ENCODE measurements around the gene ZNF593OS. TPM values are rescaled to one million over a fixed set of nuclear protein-coding genes. Genes with fewer than 3 reads are reported as not detected.

The ZNF593OS gene
- total RNA-seq, 1 experiment from 2014 or later: not detected

DNA sequence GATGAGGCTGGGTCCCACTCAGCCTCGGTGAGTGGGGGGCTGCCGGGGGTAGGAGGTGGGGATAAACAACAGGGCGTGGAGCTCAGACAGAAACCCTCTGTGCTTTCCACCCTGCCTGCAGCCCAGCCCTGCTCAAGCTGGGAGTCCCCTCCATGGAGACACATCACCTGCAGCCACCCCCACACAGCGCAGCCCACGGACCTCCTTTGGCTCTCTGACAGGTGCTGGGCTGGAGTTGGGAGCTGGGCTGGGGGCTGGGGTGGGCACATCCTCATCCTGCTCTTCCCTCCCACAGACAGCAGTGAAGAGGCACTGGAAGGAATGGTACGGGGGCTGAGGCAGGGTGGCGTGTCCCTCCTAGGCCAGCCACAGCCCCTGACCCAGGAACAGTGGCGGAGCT lies 16.8 kb upstream of the ZNF593OS start:
- Histone ChIP-seq H2BK15ac (ENCODE audit: low read depth, low read length) (no peak overlapping the region), H2AK5ac (ENCODE audit: insufficient read length, low read length) (no peak overlapping the region), H3K27me3 (ENCODE audit: insufficient read depth, low read length) (no peaks in the 10 kb centered on the region), H2BK5ac (ENCODE audit: insufficient read length, low read length) (no peak overlapping the region), H3K18ac (ENCODE audit: insufficient read length, low read depth, low read length) (no peak overlapping the region), H3K23ac (ENCODE audit: insufficient read length, low read depth, low read length) (no peak overlapping the region), H3T11ph (ENCODE audit: low read length) (no peak overlapping the region), H3K79me2 (ENCODE audit: insufficient read depth, low read length) (no peaks in the 10 kb centered on the region), H3K4me1 (ENCODE audit: insufficient read depth, low read length) (no peaks in the 10 kb centered on the region), H3K9me3 (ENCODE audit: control insufficient read depth, low read depth, low read length) (no peaks in the 10 kb centered on the region), H2BK120ac (ENCODE audit: low read depth, low read length, poor library complexity, severe bottlenecking) (no peak overlapping the region), H3K27ac (ENCODE audit: insufficient read length, low read depth, low read length) (no peak overlapping the region), H3K4ac (ENCODE audit: low read depth, low read length) (no peak overlapping the region), H3K23me2 (ENCODE audit: insufficient read length, low read depth, low read length, poor library complexity, severe bottlenecking) (no peaks in the 10 kb centered on the region), H3K56ac (ENCODE audit: insufficient read length, low read depth, low read length) (no peak overlapping the region), H2AFZ (ENCODE audit: low read length) (no peak overlapping the region), H3K4me2 (ENCODE audit: insufficient read depth, insufficient read length, low read length) (no peak overlapping the region), H3K9ac (ENCODE audit: extremely low read depth, insufficient read length, low read length) (no peak overlapping the region), H3K14ac (ENCODE audit: insufficient read depth, low read length) (no peak overlapping the region), H2BK12ac (ENCODE audit: insufficient read length, low read depth, low read length) (no peak overlapping the region), H4K8ac (replicated peaks; ENCODE audit: insufficient read length, low read depth, low read length) (no peak overlapping the region), H4K5ac (ENCODE audit: insufficient read length, low read depth, low read length) (no peak overlapping the region), H4K20me1 (ENCODE audit: control insufficient read depth, insufficient read depth, insufficient read length) (no peaks in the 10 kb centered on the region), H2BK20ac (ENCODE audit: low read depth, low read length, poor library complexity, severe bottlenecking) (no peak overlapping the region), H4K91ac (ENCODE audit: insufficient read length, low read depth, low read length) (no peak overlapping the region), H3K79me1 (ENCODE audit: insufficient read depth, low read depth, low read length, poor library complexity, severe bottlenecking) (no peaks in the 10 kb centered on the region)
- Mint-ChIP-seq H3K27ac (no peak overlapping the region), H3K4me3 (no peak overlapping the region), H3K9me3 (no peaks in the 10 kb centered on the region), H3K4me1 (peaks cover 13 to 19% of the 10 kb centered on the region in 2 experiments), H3K36me3 (ENCODE audit: insufficient read depth in 1 of 3, low read depth in 3 of 3) (peaks cover 5 to 33% (median 11%) of the 10 kb centered on the region in 3 experiments; a peak in 5 of 7 replicates), H3K27me3 (ENCODE audit: low read depth) (peaks cover 2% of the 10 kb centered on the region; the same call in 1 of the 2 replicates)
- no CpG with 5 or more reads among the region's 8 CpGs for WGBS (ENCODE audit: extremely low coverage, insufficient read length, low lambda C conversion rate)
- no peak for DNase-seq
- TF ChIP-seq, protein P1, sequence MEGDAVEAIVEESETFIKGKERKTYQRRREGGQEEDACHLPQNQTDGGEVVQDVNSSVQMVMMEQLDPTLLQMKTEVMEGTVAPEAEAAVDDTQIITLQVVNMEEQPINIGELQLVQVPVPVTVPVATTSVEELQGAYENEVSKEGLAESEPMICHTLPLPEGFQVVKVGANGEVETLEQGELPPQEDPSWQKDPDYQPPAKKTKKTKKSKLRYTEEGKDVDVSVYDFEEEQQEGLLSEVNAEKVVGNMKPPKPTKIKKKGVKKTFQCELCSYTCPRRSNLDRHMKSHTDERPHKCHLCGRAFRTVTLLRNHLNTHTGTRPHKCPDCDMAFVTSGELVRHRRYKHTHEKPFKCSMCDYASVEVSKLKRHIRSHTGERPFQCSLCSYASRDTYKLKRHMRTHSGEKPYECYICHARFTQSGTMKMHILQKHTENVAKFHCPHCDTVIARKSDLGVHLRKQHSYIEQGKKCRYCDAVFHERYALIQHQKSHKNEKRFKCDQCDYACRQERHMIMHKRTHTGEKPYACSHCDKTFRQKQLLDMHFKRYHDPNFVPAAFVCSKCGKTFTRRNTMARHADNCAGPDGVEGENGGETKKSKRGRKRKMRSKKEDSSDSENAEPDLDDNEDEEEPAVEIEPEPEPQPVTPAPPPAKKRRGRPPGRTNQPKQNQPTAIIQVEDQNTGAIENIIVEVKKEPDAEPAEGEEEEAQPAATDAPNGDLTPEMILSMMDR (conservative IDR thresholded peaks at IDR 0.05): no peak

Data from H9 (cell line).